GM12878 (cell line): Measurements from ENCODE around the gene PRPF38A. TPM values are rescaled to one million over a fixed set of nuclear protein-coding genes. Genes with fewer than 3 reads are reported as not detected.

Experiments
- ATAC-seq: fragments of 200-7000 bp; cut with Tn5 transposase; 3 replicates; pipeline ENCODE4 v1.9.1; 2020; ENCODE audit warnings: mild to moderate bottlenecking, moderate library complexity
- BruUV-seq: library from RNA; stranded (reverse); fragments of 400-500 nt; replicated peaks from 2 replicates; lab custom pipeline; 2021; lab: Mats Ljungman, UMichigan
- CTCF ChIA-PET: fragments of 300-600 bp; sonication (Branson Sonifier 250); formaldehyde crosslinking; extraction: SDS; loops from one replicate; lab custom pipeline; 2021; ENCODE audit warnings: inconsistent platforms; lab: Yijun Ruan, JAX
- POLR2A ChIA-PET: fragments of 350-600 bp; formaldehyde crosslinking; extraction: SDS; loops from one replicate; lab custom pipeline; 2021; ENCODE audit warnings: inconsistent platforms; lab: Charles Lee
- RAD21 ChIA-PET: fragments of 300-600 bp; sonication (Branson Sonifier 250); formaldehyde crosslinking; loops from one replicate; lab custom pipeline; 2023; ENCODE audit warnings: antibody characterized with exemption; ENCODE audit not compliant: unreplicated experiment; lab: Charles Lee
- SMC1A ChIA-PET: fragments of 300-600 bp; sonication (Branson Sonifier 250); formaldehyde crosslinking; loops from one replicate; lab custom pipeline; 2023; ENCODE audit not compliant: unreplicated experiment, uncharacterized antibody; lab: Charles Lee
- DNase-seq: peaks from one replicate; pipeline ENCODE4 v3.0.0-alpha.2; 2011; ENCODE audit warnings: low read depth, low spot score
- FAIRE-seq: peaks from 3 replicates; lab custom pipeline; 2011; peaks lifted over from hg19 to GRCh38; lab: Jason Lieb, UNC
- H2AFZ ChIP-seq: 2 replicates; pipeline ENCODE4 v1.6.0; 2011; ENCODE audit warnings: low read depth, low read length, control low read depth; ENCODE audit not compliant: control insufficient read depth
- H3K27ac ChIP-seq: 2 replicates; pipeline ENCODE4 v1.5.1; 2011; ENCODE audit warnings: control low read depth; ENCODE audit not compliant: control insufficient read depth, insufficient read depth
- H3K27me3 ChIP-seq, 2 experiments: replicated peaks in 1 of 2; 2 replicates each; pipeline versions ENCODE4 v1.6.0 to v1.6.1; 2011; ENCODE audit warnings: low read length in 1 of 2; ENCODE audit not compliant: control insufficient read depth in 2 of 2, insufficient read depth in 2 of 2
- H3K36me3 ChIP-seq, 2 experiments: 2 replicates each; pipeline ENCODE4 v1.5.1; 2011; ENCODE audit warnings: low read length in 1 of 2; ENCODE audit not compliant: control insufficient read depth in 2 of 2, insufficient read depth in 2 of 2
- H3K4me1 ChIP-seq: 2 replicates; pipeline ENCODE4 v1.6.1; 2011; ENCODE audit warnings: mild to moderate bottlenecking, low read length, moderate library complexity, mixed read lengths; ENCODE audit not compliant: control insufficient read depth, insufficient read depth
- H3K4me2 ChIP-seq: 2 replicates; pipeline ENCODE4 v1.6.0; 2011; ENCODE audit warnings: control low read depth; ENCODE audit not compliant: control insufficient read depth, insufficient read depth
- H3K4me3 ChIP-seq: fragments of 200-600 bp; sonication (generic); 2 replicates; pipeline ENCODE4 v1.5.1; 2016
- H3K79me2 ChIP-seq: 2 replicates; pipeline ENCODE4 v1.6.0; 2011; ENCODE audit warnings: low read length; ENCODE audit not compliant: control insufficient read depth, insufficient read depth
- H3K9ac ChIP-seq: 2 replicates; pipeline ENCODE4 v1.8.0; 2011; ENCODE audit warnings: low read length, control low read depth, mixed read lengths; ENCODE audit not compliant: control insufficient read depth, insufficient read depth
- H3K9me3 ChIP-seq: replicated peaks from 3 replicates; pipeline ENCODE4 v1.5.1; 2011; ENCODE audit warnings: mild to moderate bottlenecking, low read length; ENCODE audit not compliant: control insufficient read depth, insufficient read depth
- H4K20me1 ChIP-seq: 2 replicates; pipeline ENCODE4 v1.6.0; 2011; ENCODE audit not compliant: control insufficient read depth, insufficient read depth
- E2F4 ChIP-seq: IDR thresholded peaks from 2 replicates; pipeline ENCODE4 v1.6.1; 2012; ENCODE audit warnings: low read depth, low read length, improper control_type of control experiment
- ELK1 ChIP-seq: IDR thresholded peaks from 2 replicates; pipeline ENCODE4 v1.6.1; 2012; ENCODE audit warnings: low read depth, low read length, improper control_type of control experiment
- FOXM1 ChIP-seq: IDR thresholded peaks from 2 replicates; pipeline ENCODE4 v1.6.1; 2012; ENCODE audit warnings: low read depth, mild to moderate bottlenecking, inconsistent platforms, low read length, moderate library complexity
- GABPA ChIP-seq: IDR thresholded peaks from 2 replicates; pipeline ENCODE4 v1.6.1; 2014; ENCODE audit warnings: antibody characterized with exemption, low read depth, mild to moderate bottlenecking, inconsistent platforms
- PBX3 ChIP-seq: IDR thresholded peaks from 2 replicates; pipeline ENCODE4 v1.6.1; 2011; ENCODE audit warnings: mild to moderate bottlenecking, low read depth, low read length, moderate library complexity; ENCODE audit not compliant: insufficient replicate concordance
- RAD21 ChIP-seq: IDR thresholded peaks from 2 replicates; pipeline ENCODE4 v1.6.1; 2011; ENCODE audit warnings: mild to moderate bottlenecking, low read depth, low read length, moderate library complexity; ENCODE audit not compliant: insufficient read depth
- RUNX3 ChIP-seq: IDR thresholded peaks from 2 replicates; pipeline ENCODE4 v1.6.1; 2012; ENCODE audit warnings: low read length, inconsistent platforms
- SPI1 ChIP-seq: IDR thresholded peaks from 2 replicates; pipeline ENCODE4 v1.6.1; 2011; ENCODE audit warnings: low read depth, mild to moderate bottlenecking, low read length, moderate library complexity, borderline replicate concordance; ENCODE audit not compliant: insufficient read depth
- SREBF2 ChIP-seq: IDR thresholded peaks from 2 replicates; pipeline ENCODE4 v1.6.1; 2012; ENCODE audit warnings: mild to moderate bottlenecking, low read length
- WGBS: methylation state at CpG from one replicate; pipeline ENCODE4 v1.1.6; 2016; ENCODE audit warnings: low lambda C conversion rate; ENCODE audit not compliant: insufficient replicate concordance, insufficient coverage; ENCODE audit errors: missing lambda C conversion rate; 5-methylcytosine and 5-hydroxymethylcytosine counted together
- in situ Hi-C: fragments of 300-500 bp; cut with MboI; formaldehyde crosslinking; loops from 9 replicates; pipeline ENCODE4 v1.14.3; 2018; ENCODE audit warnings: mixed read lengths
- intact Hi-C: fragments of 100-400 bp; cut with micrococcal nuclease; formaldehyde crosslinking; loops from one replicate; pipeline ENCODE4 v1.14.2; 2022; ENCODE audit not compliant: unreplicated experiment
- polyA plus RNA-seq, 11 experiments: library from polyadenylated mRNA; depleted of rRNA in 4 of 11; unstranded in 6 of 11; stranded (reverse) in 5 of 11; fragments of >200 nt; fragmentation: Nextera tagmentation in 4 of 11; fragmentation: Illumina TruSeq in 1 of 11; extraction: Ambion mirVana in 4 of 11; extraction: Trizol in 1 of 11; gene quantifications; 1 replicate in 1 of 11; 2 replicates in 10 of 11; pipeline versions ENCODE4 v1.2.1 to v1.2.3, GENCODE V29; 2011 to 2016; ENCODE audit warnings: inconsistent platforms in 2 of 11, missing spikeins in 2 of 11, low read depth in 1 of 11
- total RNA-seq, 4 experiments: library from RNA; depleted of rRNA in 3 of 4; stranded (reverse); fragments of >200 nt in 3 of 4; fragmentation: Illumina TruSeq in 1 of 4; extraction: Trizol in 1 of 4; gene quantifications; 2 replicates each; pipeline versions ENCODE4 v1.2.1 to v1.2.3, GENCODE V29; 2013 to 2021

PRPF38A gene
- total and polyA plus RNA-seq, 10 of the 15 experiments (the other 5 are each of a cell fraction or from before 2014, with no cell fraction given) = 31.6 to 117 (median 77.7) TPM

- no peak overlapping the region for H3K4me2 ChIP-seq
- TF ChIP-seq SPI1 (no peak), RAD21 (no peak), FOXM1 (no peak), SREBF2 (no peak), RUNX3 (no peak), PBX3 (no peak), ELK1 (no peak), GABPA (no peak), E2F4 (no peak)
- TF ChIP-seq, all 136 proteins: peak for 0
- Histone ChIP-seq H3K9ac (no peak overlapping the region), H2AFZ (no peak overlapping the region), H3K36me3 (no peaks in the 10 kb centered on the region; a peak in 1 of 4 replicates), H3K27me3 (no peaks in the 10 kb centered on the region), H3K27ac (no peak overlapping the region), H3K4me3 (no peak overlapping the region), H3K4me1 (no peaks in the 10 kb centered on the region), H3K9me3 (no peaks in the 10 kb centered on the region), H3K79me2 (no peaks in the 10 kb centered on the region), H4K20me1 (no peaks in the 10 kb centered on the region)
- intact Hi-C loops = no loop called here
- in situ Hi-C loops = no loop called here
- ChIA-PET RAD21 (no interaction called here), CTCF (no interaction called here), SMC1A (no interaction called here), POLR2A (no interaction called here)
- BruUV-seq = no TSS peak
- FAIRE-seq (no peak), DNase-seq (no peak), ATAC-seq (no peak)
- WGBS = 100% methylated on average over 2 of the region's 2 CpGs
Observed at GRCh38 chr1:52469108-52469507, 64.7 kb downstream of the PRPF38A start.

Other genes with a start within 250 kb of the PRPF38A start
- gene CC2D1B, start 38.4 kb upstream of the PRPF38A start, total RNA-seq (2014; rRNA removed) = 20.2 and 21.1 TPM in 2 replicates
- 11.7 and 13.9 TPM in 2 replicates for gene CC2D1B, start 38.4 kb upstream of the PRPF38A start, total RNA-seq (2014; rRNA removed; fragmentation: Illumina TruSeq; extraction: Trizol)
- gene CC2D1B, start 38.4 kb upstream of the PRPF38A start, total RNA-seq (2021) = 25.1 and 29.4 TPM in 2 replicates
- 4.6 and 8.9 TPM in 2 replicates for gene CC2D1B, start 38.4 kb upstream of the PRPF38A start, polyA plus RNA-seq (2011; rRNA removed)
- gene CC2D1B, start 38.4 kb upstream of the PRPF38A start, polyA plus RNA-seq (2014; fragmentation: Illumina TruSeq; extraction: Trizol) = 14.4 and 15.2 TPM in 2 replicates
- gene CC2D1B, start 38.4 kb upstream of the PRPF38A start, polyA plus RNA-seq (2014; fragmentation: Nextera tagmentation; extraction: Ambion mirVana) = 1 to 10 TPM in 1 of 2 experiments, under 1 TPM in 1; 0.90 to 2.2 TPM
- 19.6 and 21.0 TPM in 2 replicates for gene CC2D1B, start 38.4 kb upstream of the PRPF38A start, polyA plus RNA-seq (2014; rRNA removed)
- 10 to 100 TPM; 14.6 to 18.8 TPM for gene CC2D1B, start 38.4 kb upstream of the PRPF38A start, polyA plus RNA-seq (2016; fragmentation: Nextera tagmentation; extraction: Ambion mirVana)
- gene ORC1, start 179 bp upstream of the PRPF38A start, total RNA-seq (2014; rRNA removed) = 32.1 and 33.3 TPM in 2 replicates
- gene ORC1, start 179 bp upstream of the PRPF38A start, total RNA-seq (2014; rRNA removed; fragmentation: Illumina TruSeq; extraction: Trizol) = 30.2 and 31.2 TPM in 2 replicates
- 24.5 and 27.2 TPM in 2 replicates for gene ORC1, start 179 bp upstream of the PRPF38A start, total RNA-seq (2021)
- gene ORC1, start 179 bp upstream of the PRPF38A start, polyA plus RNA-seq (2011; rRNA removed) = 27.6 and 31.6 TPM in 2 replicates
- 30.1 and 34.6 TPM in 2 replicates for gene ORC1, start 179 bp upstream of the PRPF38A start, polyA plus RNA-seq (2014; fragmentation: Illumina TruSeq; extraction: Trizol)
- 10 to 100 TPM in 1 of 2 experiments, 1 to 10 TPM in 1; 7.7 to 10.3 TPM for gene ORC1, start 179 bp upstream of the PRPF38A start, polyA plus RNA-seq (2014; fragmentation: Nextera tagmentation; extraction: Ambion mirVana)
- 26.9 and 28.3 TPM in 2 replicates for gene ORC1, start 179 bp upstream of the PRPF38A start, polyA plus RNA-seq (2014; rRNA removed)
- 10 to 100 TPM; 26.7 to 29.0 TPM for gene ORC1, start 179 bp upstream of the PRPF38A start, polyA plus RNA-seq (2016; fragmentation: Nextera tagmentation; extraction: Ambion mirVana)
- gene TUT4, start 148.5 kb downstream of the PRPF38A start, total RNA-seq (2014; rRNA removed) = 26.7 and 32.8 TPM in 2 replicates
- gene TUT4, start 148.5 kb downstream of the PRPF38A start, total RNA-seq (2014; rRNA removed; fragmentation: Illumina TruSeq; extraction: Trizol) = 25.9 and 29.5 TPM in 2 replicates
- gene TUT4, start 148.5 kb downstream of the PRPF38A start, total RNA-seq (2021) = 27.7 and 28.0 TPM in 2 replicates
- gene TUT4, start 148.5 kb downstream of the PRPF38A start, polyA plus RNA-seq (2011; rRNA removed) = 40.7 and 43.9 TPM in 2 replicates
- 36.0 and 48.1 TPM in 2 replicates for gene TUT4, start 148.5 kb downstream of the PRPF38A start, polyA plus RNA-seq (2014; fragmentation: Illumina TruSeq; extraction: Trizol)
- gene TUT4, start 148.5 kb downstream of the PRPF38A start, polyA plus RNA-seq (2014; fragmentation: Nextera tagmentation; extraction: Ambion mirVana) = 10 to 100 TPM in 1 of 2 experiments, 1 to 10 TPM in 1; 9.4 to 11.5 TPM
- gene TUT4, start 148.5 kb downstream of the PRPF38A start, polyA plus RNA-seq (2014; rRNA removed) = 25.9 and 31.1 TPM in 2 replicates
- 10 to 100 TPM; 27.6 to 32.9 TPM for gene TUT4, start 148.5 kb downstream of the PRPF38A start, polyA plus RNA-seq (2016; fragmentation: Nextera tagmentation; extraction: Ambion mirVana)
- gene GPX7, start 197.8 kb downstream of the PRPF38A start, total RNA-seq (2014; rRNA removed) = 4.0 and 4.2 TPM in 2 replicates
- 2.3 and 2.9 TPM in 2 replicates for gene GPX7, start 197.8 kb downstream of the PRPF38A start, total RNA-seq (2014; rRNA removed; fragmentation: Illumina TruSeq; extraction: Trizol)
- 1.9 and 2.6 TPM in 2 replicates for gene GPX7, start 197.8 kb downstream of the PRPF38A start, total RNA-seq (2021)
- gene GPX7, start 197.8 kb downstream of the PRPF38A start, polyA plus RNA-seq (2011; rRNA removed) = not detected in 2 replicates
- gene GPX7, start 197.8 kb downstream of the PRPF38A start, polyA plus RNA-seq (2014; fragmentation: Illumina TruSeq; extraction: Trizol) = 2.4 and 3.7 TPM in 2 replicates
- gene GPX7, start 197.8 kb downstream of the PRPF38A start, polyA plus RNA-seq (2014; fragmentation: Nextera tagmentation; extraction: Ambion mirVana) = 1 to 10 TPM; 1.9 to 2.2 TPM
- 3.8 and 4.1 TPM in 2 replicates for gene GPX7, start 197.8 kb downstream of the PRPF38A start, polyA plus RNA-seq (2014; rRNA removed)
- gene GPX7, start 197.8 kb downstream of the PRPF38A start, polyA plus RNA-seq (2016; fragmentation: Nextera tagmentation; extraction: Ambion mirVana) = 1 to 10 TPM; 2.3 to 2.5 TPM
- 0.22 and 0.40 TPM in 2 replicates for gene SHISAL2A, start 228.6 kb downstream of the PRPF38A start, total RNA-seq (2014; rRNA removed)
- gene SHISAL2A, start 228.6 kb downstream of the PRPF38A start, total RNA-seq (2014; rRNA removed; fragmentation: Illumina TruSeq; extraction: Trizol) = 0.31 and 0.37 TPM in 2 replicates
- 0.56 and 0.67 TPM in 2 replicates for gene SHISAL2A, start 228.6 kb downstream of the PRPF38A start, total RNA-seq (2021)
- 0.12 and 0.31 TPM in 2 replicates for gene SHISAL2A, start 228.6 kb downstream of the PRPF38A start, polyA plus RNA-seq (2011; rRNA removed)
- 0.11 and 0.57 TPM in 2 replicates for gene SHISAL2A, start 228.6 kb downstream of the PRPF38A start, polyA plus RNA-seq (2014; fragmentation: Illumina TruSeq; extraction: Trizol)
- under 1 TPM; 0.27 to 0.51 TPM for gene SHISAL2A, start 228.6 kb downstream of the PRPF38A start, polyA plus RNA-seq (2014; fragmentation: Nextera tagmentation; extraction: Ambion mirVana)
- 0.60 and 0.77 TPM in 2 replicates for gene SHISAL2A, start 228.6 kb downstream of the PRPF38A start, polyA plus RNA-seq (2014; rRNA removed)
- gene SHISAL2A, start 228.6 kb downstream of the PRPF38A start, polyA plus RNA-seq (2016; fragmentation: Nextera tagmentation; extraction: Ambion mirVana) = under 1 TPM; 0.18 to 0.54 TPM